ENCODE results near the gene MINDY4. TPM values are rescaled to one million over a fixed set of nuclear protein-coding genes. Genes with fewer than 3 reads are reported as not detected.
A peak's percentile ranks its signal among the peaks of the same experiment; 100 is the strongest.

The MINDY4 gene
- total and polyA plus RNA-seq, 7 experiments from 2014 or later, result 0.41 to 1.5 (median 0.91) TPM

GRCh38 chr7:30760514-30761213, 10.6 kb upstream of the MINDY4 start:
- H3K4me3 Mint-ChIP-seq, result no peak overlapping the region
- peaks cover 0 to 4% (median 0%) of the 10 kb centered on the region in 5 donors for H3K36me3 Mint-ChIP-seq
- no peaks in the 10 kb centered on the region for H3K36me3 ChIP-seq (ENCODE audit: control insufficient read depth in 2 of 3, insufficient read depth in 3 of 3, low read length in 3 of 3)
- peaks cover 0 to 1% (median 0%) of the 10 kb centered on the region in 11 donors for H3K9me3 Mint-ChIP-seq
- H3K27ac Mint-ChIP-seq, result no peak overlapping the region
- no peak overlapping the region for H3K4me3 ChIP-seq (ENCODE audit: low read length)
- no peaks in the 10 kb centered on the region for H3K4me1 ChIP-seq (ENCODE audit: control insufficient read depth in 2 of 2, insufficient read depth in 2 of 2, low read length in 2 of 2)
- H3K4me1 Mint-ChIP-seq, result peaks cover 0 to 2% (median 0%) of the 10 kb centered on the region in 7 donors
- DNase-seq, result no peak
- no peak overlapping the region for H3K27ac ChIP-seq (ENCODE audit: low read depth, low read length)
- no peaks in the 10 kb centered on the region for H3K27me3 ChIP-seq (ENCODE audit: control insufficient read depth in 2 of 2, insufficient read depth in 2 of 2, low read length in 2 of 2)
- intact Hi-C loops (cut with micrococcal nuclease), result no loop called here
- no peak for ATAC-seq
- peaks cover 0 to 14% (median 8%) of the 10 kb centered on the region in 5 donors for H3K27me3 Mint-ChIP-seq
- CTCF ChIA-PET, result interaction anchor here (0.6 kb wide), 1 partner anchor 391 kb away, joined by 5 read pairs; no protein-coding TSS in a partner anchor
- no peaks in the 10 kb centered on the region for H3K9me3 ChIP-seq (ENCODE audit: control insufficient read depth in 2 of 3, low read length in 3 of 3)
- POLR2A ChIA-PET, result no interaction called here

GRCh38 chr7:30761214-30762156, 9.7 kb upstream of the MINDY4 start:
- Mint-ChIP-seq H3K4me1 (peaks cover 0 to 2% (median 0%) of the 10 kb centered on the region in 7 donors), H3K4me3 (no peak overlapping the region), H3K27me3 (peaks cover 0 to 14% (median 8%) of the 10 kb centered on the region in 5 donors), H3K36me3 (peaks cover 0 to 4% (median 0%) of the 10 kb centered on the region in 5 donors), H3K9me3 (peaks cover 0 to 1% (median 0%) of the 10 kb centered on the region in 11 donors), H3K27ac (no peak overlapping the region)
- no peaks in the 10 kb centered on the region for H3K36me3 ChIP-seq (ENCODE audit: control insufficient read depth in 2 of 3, insufficient read depth in 3 of 3, low read length in 3 of 3)
- DNase-seq (no peak), ATAC-seq (no peak)
- intact Hi-C loops (cut with micrococcal nuclease), result no loop called here
- no peak overlapping the region for H3K27ac ChIP-seq (ENCODE audit: low read depth, low read length)
- ChIA-PET CTCF (interaction anchor here (0.6 kb wide), 1 partner anchor 392 kb away, joined by 5 read pairs; no protein-coding TSS in a partner anchor), POLR2A (no interaction called here)
- H3K4me1 ChIP-seq (ENCODE audit: control insufficient read depth in 2 of 2, insufficient read depth in 2 of 2, low read length in 2 of 2), result no peaks in the 10 kb centered on the region
- no peaks in the 10 kb centered on the region for H3K27me3 ChIP-seq (ENCODE audit: control insufficient read depth in 2 of 2, insufficient read depth in 2 of 2, low read length in 2 of 2)
- H3K9me3 ChIP-seq (ENCODE audit: control insufficient read depth in 2 of 3, low read length in 3 of 3), result no peaks in the 10 kb centered on the region
- no peak overlapping the region for H3K4me3 ChIP-seq (ENCODE audit: low read length)

- Mint-ChIP-seq H3K4me1 (no peaks in the 10 kb centered on the region), H3K36me3 (peaks cover 0 to 3% (median 0%) of the 10 kb centered on the region in 5 donors), H3K4me3 (no peak overlapping the region), H3K27ac (no peak overlapping the region), H3K27me3 (peaks cover 0 to 16% (median 8%) of the 10 kb centered on the region in 5 donors), H3K9me3 (peaks cover 0 to 1% (median 0%) of the 10 kb centered on the region in 11 donors)
- H3K9me3 ChIP-seq (ENCODE audit: control insufficient read depth in 2 of 3, low read length in 3 of 3), result no peaks in the 10 kb centered on the region
- H3K4me1 ChIP-seq (ENCODE audit: control insufficient read depth in 2 of 2, insufficient read depth in 2 of 2, low read length in 2 of 2), result no peaks in the 10 kb centered on the region
- CTCF ChIA-PET, result interaction anchor here (0.6 to 1.6 kb wide), 2 partner anchors 24 to 33 kb away, joined by 3 to 6 read pairs; no protein-coding TSS in a partner anchor
- no peaks in the 10 kb centered on the region for H3K27me3 ChIP-seq (ENCODE audit: control insufficient read depth in 2 of 2, insufficient read depth in 2 of 2, low read length in 2 of 2)
- POLR2A ChIA-PET, result interaction anchor here (1.0 kb wide), 1 partner anchor 23 kb away, joined by 4 read pairs; no protein-coding TSS in a partner anchor
- no peaks in the 10 kb centered on the region for H3K36me3 ChIP-seq (ENCODE audit: control insufficient read depth in 2 of 3, insufficient read depth in 3 of 3, low read length in 3 of 3)
- DNase-seq, result no peak
- H3K27ac ChIP-seq (ENCODE audit: low read depth, low read length), result no peak overlapping the region
- H3K4me3 ChIP-seq (ENCODE audit: low read length), result no peak overlapping the region
- intact Hi-C loops (cut with micrococcal nuclease), result no loop called here
- no peak for ATAC-seq
Observed at GRCh38 chr7:30764030-30764975, 6.9 kb upstream of the MINDY4 start.

GRCh38 chr7:30765408-30765807, 5.8 kb upstream of the MINDY4 start:
- Histone ChIP-seq H3K4me1 (ENCODE audit: control insufficient read depth in 2 of 2, insufficient read depth in 2 of 2, low read length in 2 of 2) (no peaks in the 10 kb centered on the region), H3K27me3 (ENCODE audit: control insufficient read depth in 2 of 2, insufficient read depth in 2 of 2, low read length in 2 of 2) (no peaks in the 10 kb centered on the region), H3K27ac (ENCODE audit: low read depth, low read length) (no peak overlapping the region), H3K36me3 (ENCODE audit: control insufficient read depth in 2 of 3, insufficient read depth in 3 of 3, low read length in 3 of 3) (no peaks in the 10 kb centered on the region), H3K4me3 (ENCODE audit: low read length) (no peak overlapping the region), H3K9me3 (ENCODE audit: control insufficient read depth in 2 of 3, low read length in 3 of 3) (no peaks in the 10 kb centered on the region)
- H3K4me1 Mint-ChIP-seq, result peaks cover 0 to 2% (median 0%) of the 10 kb centered on the region in 7 donors
- CTCF ChIA-PET, result no interaction called here
- H3K27me3 Mint-ChIP-seq, result peaks cover 0 to 15% (median 0%) of the 10 kb centered on the region in 5 donors
- intact Hi-C loops (cut with micrococcal nuclease), result no loop called here
- no peak overlapping the region for H3K27ac Mint-ChIP-seq
- no peak for ATAC-seq
- peaks cover 0 to 1% (median 0%) of the 10 kb centered on the region in 11 donors for H3K9me3 Mint-ChIP-seq
- DNase-seq, result no peak
- POLR2A ChIA-PET, result no interaction called here
- no peaks in the 10 kb centered on the region for H3K36me3 Mint-ChIP-seq
- no peak overlapping the region for H3K4me3 Mint-ChIP-seq

GRCh38 chr7:30770845-30771173, 408 bp upstream of the MINDY4 start:
- POLR2A ChIA-PET, result interaction anchor here (0.8 kb wide), 1 partner anchor 306 kb away, joined by 3 read pairs; no protein-coding TSS in a partner anchor
- Histone ChIP-seq H3K27me3 (ENCODE audit: control insufficient read depth in 2 of 2, insufficient read depth in 2 of 2, low read length in 2 of 2) (no peaks in the 10 kb centered on the region), H3K4me3 (ENCODE audit: low read length) (peak overlapping the region; percentile 82), H3K4me1 (ENCODE audit: control insufficient read depth in 2 of 2, insufficient read depth in 2 of 2, low read length in 2 of 2) (no peaks in the 10 kb centered on the region), H3K9me3 (ENCODE audit: control insufficient read depth in 2 of 3, low read length in 3 of 3) (no peaks in the 10 kb centered on the region), H3K27ac (ENCODE audit: low read depth, low read length) (peak overlapping the region; percentile 71), H3K36me3 (ENCODE audit: control insufficient read depth in 2 of 3, insufficient read depth in 3 of 3, low read length in 3 of 3) (peaks cover 0 to 7% (median 0%) of the 10 kb centered on the region in 3 experiments)
- DNase-seq (peak in 1 of 9 donors; percentile 6), ATAC-seq (no peak)
- peaks cover 0 to 12% (median 6%) of the 10 kb centered on the region in 7 donors for H3K4me1 Mint-ChIP-seq
- intact Hi-C loops (cut with micrococcal nuclease), result loop anchor here (1.0 to 5.0 kb wide), 8 partner anchors 44 to 744 kb away; partner anchors contain the start of genes FKBP14 (in 2 of the 2), GARS1 (in 2 of the 2), GGCT (in 1 of the 2) and MTURN (in 1 of the 2)
- H3K36me3 Mint-ChIP-seq, result no peaks in the 10 kb centered on the region
- peak overlapping the region in 8 of 9 donors; percentile 13 to 70 (median 40) for H3K27ac Mint-ChIP-seq
- CTCF ChIA-PET, result interaction anchor here (0.6 kb wide), 1 partner anchor 12 kb away, joined by 3 read pairs; no protein-coding TSS in a partner anchor
- H3K27me3 Mint-ChIP-seq, result peaks cover 0 to 9% (median 0%) of the 10 kb centered on the region in 5 donors
- no peaks in the 10 kb centered on the region for H3K9me3 Mint-ChIP-seq
- H3K4me3 Mint-ChIP-seq, result peak overlapping the region; percentile 68 to 92 (median 81)
